H1 (cell line): ENCODE measurements around the gene SLFN12.

Experiments used
- EZH2 ChIP-seq: fragments of 200-600 bp; sonication (generic); IDR thresholded peaks from 2 replicates; pipeline ENCODE4 v1.7.1; 2012; ENCODE audit warnings: low read depth, mild to moderate bottlenecking, moderate library complexity, low read length, inconsistent platforms; ENCODE audit not compliant: severe bottlenecking
- JUN ChIP-seq: IDR thresholded peaks from 2 replicates; pipeline ENCODE4 v1.6.1; 2011; ENCODE audit warnings: low read depth, mild to moderate bottlenecking, improper control_type of control experiment, low read length
- MAX ChIP-seq: IDR thresholded peaks from 2 replicates; pipeline ENCODE4 v1.6.1; 2012; ENCODE audit warnings: inconsistent platforms
- POLR2AphosphoS5 ChIP-seq: IDR thresholded peaks from 2 replicates; pipeline ENCODE4 v1.6.1; 2011; ENCODE audit warnings: low read depth, low read length
- RNF2 ChIP-seq: fragments of 200-900, 300-1000 bp; sonication (generic); IDR thresholded peaks from 2 replicates; pipeline ENCODE4 v1.7.1; 2016; ENCODE audit warnings: borderline replicate concordance, low read depth, mild to moderate bottlenecking, antibody characterized with exemption, low read length; ENCODE audit not compliant: poor library complexity, severe bottlenecking; ENCODE audit errors: missing control alignments
- TAF1 ChIP-seq: IDR thresholded peaks from 2 replicates; pipeline ENCODE4 v1.6.1; 2011; ENCODE audit warnings: mild to moderate bottlenecking, low read depth, low read length

- TF ChIP-seq RNF2 = no peak
- no peak for TF ChIP-seq MAX
- TF ChIP-seq TAF1 = no peak
- no peak for TF ChIP-seq POLR2AphosphoS5
- TF ChIP-seq EZH2 = no peak
- no peak for TF ChIP-seq JUN
Observed at GRCh38 chr17:35377068-35377467, 55.2 kb downstream of the SLFN12 start.
